H1 (cell line): ENCODE measurements around the gene PLN. TPM values are rescaled to one million over a fixed set of nuclear protein-coding genes. Genes with fewer than 3 reads are reported as not detected.

Experiments
- CTCF ChIA-PET: fragments of 300-600 bp; sonication (Branson Sonifier 250); formaldehyde crosslinking; loops from one replicate; lab custom pipeline; 2021; ENCODE audit not compliant: partially characterized antibody; lab: Charles Lee
- POLR2A ChIA-PET: fragments of 300-600 bp; sonication (Branson Sonifier 250); formaldehyde crosslinking; loops from one replicate; lab custom pipeline; 2021; ENCODE audit warnings: inconsistent platforms; ENCODE audit not compliant: partially characterized antibody; lab: Charles Lee
- DNase-seq, 2 experiments: peaks; one replicate each; pipeline versions ENCODE4 v3.0.0 to v3.0.0-alpha.2; 2010 to 2022; ENCODE audit warnings: low spot score in 2 of 2, low read depth in 1 of 2, mixed read lengths in 1 of 2
- FAIRE-seq: peaks from 2 replicates; lab custom pipeline; 2011; peaks lifted over from hg19 to GRCh38; lab: Jason Lieb, UNC
- H2AFZ ChIP-seq: 2 replicates; pipeline ENCODE4 v1.8.1; 2012; ENCODE audit warnings: low read length, inconsistent platforms
- H2AK5ac ChIP-seq: 2 replicates; pipeline ENCODE4 v1.6.1; 2013; ENCODE audit warnings: low read depth, low read length
- H2BK120ac ChIP-seq: replicated peaks from 2 replicates; pipeline ENCODE3; 2013; ENCODE audit warnings: low read depth, low read length, inconsistent platforms
- H2BK12ac ChIP-seq: 2 replicates; pipeline ENCODE4 v1.6.1; 2013; ENCODE audit warnings: low read depth, low read length
- H2BK15ac ChIP-seq: 2 replicates; pipeline ENCODE4 v1.6.1; 2013; ENCODE audit warnings: low read length
- H2BK20ac ChIP-seq: 2 replicates; pipeline ENCODE4 v1.6.1; 2013; ENCODE audit warnings: low read length
- H2BK5ac ChIP-seq: 2 replicates; pipeline ENCODE4 v1.6.1; 2013; ENCODE audit warnings: low read depth, low read length
- H3K14ac ChIP-seq: 2 replicates; pipeline ENCODE4 v1.6.1; 2013; ENCODE audit warnings: inconsistent platforms; ENCODE audit not compliant: insufficient read length
- H3K18ac ChIP-seq: 2 replicates; pipeline ENCODE4 v1.6.1; 2013; ENCODE audit warnings: low read length; ENCODE audit errors: extremely low read depth
- H3K23ac ChIP-seq: 2 replicates; pipeline ENCODE4 v1.6.1; 2013; ENCODE audit warnings: inconsistent platforms; ENCODE audit not compliant: insufficient read length
- H3K23me2 ChIP-seq: 2 replicates; pipeline ENCODE4 v1.6.1; 2013; ENCODE audit warnings: low read depth, low read length
- H3K27ac ChIP-seq: 2 replicates; pipeline ENCODE4 v1.6.1; 2011; ENCODE audit warnings: low read depth, low read length, inconsistent platforms
- H3K27me3 ChIP-seq, 4 experiments: replicated peaks in 1 of 4; 1 replicate in 1 of 4; 2 replicates in 3 of 4; pipeline versions ENCODE4 v1.6.1 to v1.8.1; 2011 to 2013; ENCODE audit warnings: low read length in 3 of 4, mild to moderate bottlenecking in 3 of 4, inconsistent platforms in 2 of 4, mixed read lengths in 2 of 4, moderate library complexity in 1 of 4; ENCODE audit not compliant: control insufficient read depth in 3 of 4, insufficient read depth in 3 of 4; ENCODE audit errors: extremely low read depth in 1 of 4
- H3K36me3 ChIP-seq, 4 experiments: 2 replicates each; pipeline versions ENCODE4 v1.6.1 to v1.8.1; 2011 to 2013; ENCODE audit warnings: mild to moderate bottlenecking in 4 of 4, low read length in 3 of 4, moderate library complexity in 2 of 4, control low read depth in 1 of 4, inconsistent platforms in 1 of 4; ENCODE audit not compliant: insufficient read depth in 4 of 4, control insufficient read depth in 2 of 4
- H3K4ac ChIP-seq: replicated peaks from 2 replicates; pipeline ENCODE3; 2013; ENCODE audit warnings: low read length, low read depth, mixed read lengths, inconsistent platforms; ENCODE audit not compliant: insufficient read length
- H3K4me1 ChIP-seq, 4 experiments: replicated peaks in 1 of 4; 1 replicate in 1 of 4; 2 replicates in 3 of 4; pipeline versions ENCODE4 v1.6.1 to v1.8.1; 2011 to 2013; ENCODE audit warnings: low read length in 3 of 4, inconsistent platforms in 2 of 4, mixed read lengths in 1 of 4; ENCODE audit not compliant: insufficient read depth in 4 of 4, control insufficient read depth in 3 of 4
- H3K4me2 ChIP-seq, 2 experiments: 2 replicates each; pipeline versions ENCODE4 v1.6.1 to v1.8.1; 2011 to 2013; ENCODE audit warnings: low read depth in 2 of 2, low read length in 2 of 2, control low read depth in 1 of 2, inconsistent platforms in 1 of 2, mild to moderate bottlenecking in 1 of 2; ENCODE audit not compliant: insufficient read depth in 1 of 2
- H3K4me3 ChIP-seq, 4 experiments: fragments of 200-600, 300-600 bp in 1 of 4; sonication (generic), shearing (Covaris generic), sonication (Bioruptor Twin) in 1 of 4; 2 replicates each; pipeline versions ENCODE4 v1.5.1 to v1.8.1; 2011 to 2016; ENCODE audit warnings: low read length in 4 of 4, low read depth in 3 of 4, control low read depth in 2 of 4, inconsistent platforms in 2 of 4, mild to moderate bottlenecking in 2 of 4, mixed read lengths in 1 of 4, moderate library complexity in 1 of 4; ENCODE audit not compliant: insufficient read depth in 2 of 4; ENCODE audit errors: extremely low read depth in 1 of 4
- H3K56ac ChIP-seq: replicated peaks from 2 replicates; pipeline ENCODE3; 2013; ENCODE audit warnings: low read depth, mild to moderate bottlenecking, mixed read lengths, low read length, inconsistent platforms; ENCODE audit not compliant: insufficient read length
- H3K79me1 ChIP-seq: 2 replicates; pipeline ENCODE4 v1.6.1; 2013; ENCODE audit warnings: low read depth, low read length, control low read depth
- H3K79me2 ChIP-seq, 2 experiments: 2 replicates each; pipeline versions ENCODE4 v1.6.1 to v1.8.1; 2012 to 2013; ENCODE audit warnings: low read length in 2 of 2, mild to moderate bottlenecking in 2 of 2, inconsistent platforms in 1 of 2; ENCODE audit not compliant: insufficient read depth in 2 of 2, control insufficient read depth in 1 of 2
- H3K9ac ChIP-seq, 4 experiments: replicated peaks in 1 of 4; 1 replicate in 1 of 4; 2 replicates in 3 of 4; pipeline versions ENCODE4 v1.6.1 to v1.8.1; 2011 to 2013; ENCODE audit warnings: low read depth in 3 of 4, low read length in 3 of 4, control low read depth in 2 of 4, mild to moderate bottlenecking in 2 of 4, moderate library complexity in 2 of 4, inconsistent platforms in 1 of 4; ENCODE audit errors: extremely low read depth in 1 of 4
- H3K9me3 ChIP-seq, 2 experiments: 2 replicates each; pipeline versions ENCODE4 v1.6.1 to v1.8.1; 2012 to 2013; ENCODE audit warnings: mild to moderate bottlenecking in 2 of 2, moderate library complexity in 2 of 2, control low read depth in 1 of 2, inconsistent platforms in 1 of 2, low read depth in 1 of 2, low read length in 1 of 2, mixed read lengths in 1 of 2; ENCODE audit not compliant: insufficient read depth in 2 of 2
- H4K20me1 ChIP-seq, 2 experiments: replicated peaks in 1 of 2; 2 replicates each; pipeline versions ENCODE3 to v1.8.1; 2011 to 2013; ENCODE audit warnings: inconsistent platforms in 2 of 2, low read length in 2 of 2, mild to moderate bottlenecking in 1 of 2; ENCODE audit not compliant: insufficient read depth in 2 of 2, control insufficient read depth in 1 of 2
- H4K5ac ChIP-seq: 2 replicates; pipeline ENCODE4 v1.6.1; 2013; ENCODE audit warnings: low read length, low read depth, mixed read lengths, inconsistent platforms; ENCODE audit not compliant: insufficient read length
- H4K8ac ChIP-seq: 2 replicates; pipeline ENCODE4 v1.8.0; 2013; ENCODE audit warnings: mild to moderate bottlenecking, moderate library complexity, low read length, inconsistent platforms; ENCODE audit not compliant: insufficient read depth; ENCODE audit errors: extremely low read depth
- H4K91ac ChIP-seq: replicated peaks from 2 replicates; pipeline ENCODE3; 2013; ENCODE audit warnings: low read length, mixed read lengths, inconsistent platforms; ENCODE audit not compliant: insufficient read length
- WGBS, 2 experiments: shearing (Covaris generic) in 1 of 2; methylation state at CpG; one replicate each; pipeline versions ENCODE4 v1.1.6 to v1.1.7; 2013 to 2015; ENCODE audit warnings: low lambda C conversion rate in 2 of 2, mixed read lengths in 2 of 2, inconsistent platforms in 1 of 2, low coverage in 1 of 2, missing lambda C conversion rate in 1 of 2; ENCODE audit not compliant: insufficient replicate concordance in 2 of 2, insufficient coverage in 1 of 2, insufficient read length in 1 of 2; ENCODE audit errors: extremely low coverage in 1 of 2, missing lambda C conversion rate in 1 of 2; 5-methylcytosine and 5-hydroxymethylcytosine counted together
- polyA plus RNA-seq, 7 experiments: library from polyadenylated mRNA; depleted of rRNA in 3 of 7; stranded (reverse) in 5 of 7; unstranded in 2 of 7; fragments of >200 nt in 5 of 7; fragments of 200-250 nt in 2 of 7; gene quantifications; 1 replicate in 5 of 7; 2 replicates in 1 of 7; 4 replicates in 1 of 7; pipeline versions ENCODE4 v1.2.1 to v1.2.3, GENCODE V29; 2011 to 2013; ENCODE audit warnings: missing spikeins in 2 of 7, mixed read lengths in 2 of 7
- total RNA-seq: library from RNA; stranded (reverse); fragmentation: NEBNext Ultra II Directional; extraction: Animal tissue kit (Norgen Biotek cat#: 25700); gene quantifications from 2 replicates; pipeline ENCODE4 v1.2.1, GENCODE V29; 2021

Gene PLN
- total and polyA plus RNA-seq, 2 of the 8 experiments (the other 6 are each of a cell fraction or from before 2014, with no cell fraction given): not detected

DNA sequence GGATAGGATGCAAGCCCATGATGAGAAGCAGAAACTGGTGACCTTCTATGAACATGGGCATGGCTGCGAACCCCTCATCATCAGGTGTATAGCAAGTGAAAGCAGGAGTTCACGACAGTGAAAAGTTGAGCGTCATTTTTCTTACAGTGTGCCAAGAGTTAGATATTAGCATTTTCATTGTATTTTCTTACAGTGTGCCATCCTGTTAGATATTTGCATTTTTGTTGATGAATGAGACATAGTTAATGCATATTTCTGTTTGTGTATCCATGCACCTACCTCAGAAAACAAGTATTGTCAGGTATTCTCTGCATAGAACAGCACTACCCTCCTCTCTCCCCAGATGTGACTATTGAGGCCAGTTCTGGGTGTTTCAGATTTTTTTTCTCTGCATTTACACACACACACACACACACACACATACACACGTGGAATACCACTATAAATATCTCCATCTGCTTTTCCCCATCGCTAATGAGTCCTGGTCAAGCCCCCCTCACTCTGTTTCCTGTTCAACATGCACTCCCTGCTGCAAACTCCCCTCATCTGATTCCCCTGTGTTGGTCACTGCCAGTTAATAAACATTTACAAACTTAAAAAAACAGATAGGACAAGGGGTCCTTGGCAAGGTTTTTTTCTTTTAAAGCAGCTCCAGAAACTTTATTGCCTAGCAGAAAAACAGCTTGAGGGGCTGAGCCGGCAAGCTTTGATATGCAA, 41.7 kb downstream of the PLN start:
- H4K5ac ChIP-seq: no peak overlapping the region
- no peak overlapping the region for H3K4me2 ChIP-seq
- WGBS, 2 experiments: 88% methylated on average over 6 of the region's 6 CpGs; no CpG with 5 or more reads in 1 of the 2 experiments
- no peak overlapping the region for H3K4me3 ChIP-seq
- H3K18ac ChIP-seq: no peak overlapping the region
- H3K14ac ChIP-seq: no peak overlapping the region
- no peak overlapping the region for H3K27ac ChIP-seq
- no peaks in the 10 kb centered on the region for H3K36me3 ChIP-seq
- no peaks in the 10 kb centered on the region for H3K79me1 ChIP-seq
- no peak overlapping the region for H2AK5ac ChIP-seq
- H4K8ac ChIP-seq: no peak overlapping the region
- no peak overlapping the region for H2BK15ac ChIP-seq
- H3K9me3 ChIP-seq: no peaks in the 10 kb centered on the region
- no peaks in the 10 kb centered on the region for H3K27me3 ChIP-seq
- POLR2A ChIA-PET: no interaction called here
- no peak overlapping the region for H3K56ac ChIP-seq
- no peak overlapping the region for H4K91ac ChIP-seq
- no peak overlapping the region for H2BK12ac ChIP-seq
- no peak for DNase-seq
- no peak overlapping the region for H3K23ac ChIP-seq
- H3K4me1 ChIP-seq: peaks cover 0 to 2% (median 0%) of the 10 kb centered on the region in 4 experiments; a peak in 3 of 7 replicates
- no peaks in the 10 kb centered on the region; the same call in 1 of the 2 replicates for H3K23me2 ChIP-seq
- no peak overlapping the region for H2BK20ac ChIP-seq
- H3K4ac ChIP-seq: no peak overlapping the region
- no peak overlapping the region for H3K9ac ChIP-seq
- H2BK120ac ChIP-seq: no peak overlapping the region
- peaks cover 0 to 1% of the 10 kb centered on the region in 2 experiments for H4K20me1 ChIP-seq
- no peak overlapping the region for H2BK5ac ChIP-seq
- H3K79me2 ChIP-seq: no peaks in the 10 kb centered on the region; a peak in 1 of 4 replicates
- FAIRE-seq: no peak
- no peak overlapping the region for H2AFZ ChIP-seq
- CTCF ChIA-PET: interaction anchor here (0.9 to 4.4 kb wide), 2 partner anchors 10 to 12 kb away, joined by 4 to 14 read pairs; no protein-coding TSS in a partner anchor
